ENCODE data around the gene ZNF32. TPM values are rescaled to one million over a fixed set of nuclear protein-coding genes. Genes with fewer than 3 reads are reported as not detected.

Gene ZNF32
- total RNA-seq, 6 experiments from 2014 or later: 10.9 to 20.4 (median 15.3) TPM

DNA sequence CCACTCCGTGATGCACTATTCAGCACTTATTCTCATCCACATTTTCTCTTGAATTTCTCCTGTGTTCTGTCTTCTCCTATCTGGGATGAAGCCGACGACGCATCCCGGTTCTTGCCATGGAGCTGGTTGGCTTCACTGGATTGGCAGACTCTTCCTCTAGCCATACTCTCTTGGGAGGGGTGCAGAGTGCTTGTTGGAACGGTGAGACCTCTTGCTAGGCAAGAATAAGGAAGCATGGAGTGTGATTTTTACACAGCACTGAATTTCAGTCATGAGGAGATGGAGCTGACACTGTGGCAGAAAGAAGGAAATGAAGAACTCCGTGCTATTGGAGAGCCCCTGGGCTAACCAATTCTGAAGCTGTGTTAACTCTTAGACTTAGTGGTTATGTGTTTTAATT lies 28.2 kb upstream of the ZNF32 start:
- DNase-seq (no peak), ATAC-seq (no peak)
- no peaks in the 10 kb centered on the region for H3K9me3 ChIP-seq
- H3K36me3 ChIP-seq: no peaks in the 10 kb centered on the region
- H3K27me3 ChIP-seq: no peaks in the 10 kb centered on the region
- intact Hi-C loops (cut with DNase I): loop anchor here in 1 of 2 donors (10.0 kb wide), 2 partner anchors 708 to 1188 kb away; partner anchors contain the start of gene CXCL12
- H3K4me1 ChIP-seq: no peaks in the 10 kb centered on the region
- no peak overlapping the region for H3K27ac ChIP-seq
- WGBS (ENCODE audit: insufficient coverage, low coverage, low lambda C conversion rate, missing lambda C conversion rate): 76% methylated on average over 7 of the region's 7 CpGs
- no peak for TF ChIP-seq POLR2A (IDR thresholded peaks at IDR 0.05)
- TF ChIP-seq, protein P1, sequence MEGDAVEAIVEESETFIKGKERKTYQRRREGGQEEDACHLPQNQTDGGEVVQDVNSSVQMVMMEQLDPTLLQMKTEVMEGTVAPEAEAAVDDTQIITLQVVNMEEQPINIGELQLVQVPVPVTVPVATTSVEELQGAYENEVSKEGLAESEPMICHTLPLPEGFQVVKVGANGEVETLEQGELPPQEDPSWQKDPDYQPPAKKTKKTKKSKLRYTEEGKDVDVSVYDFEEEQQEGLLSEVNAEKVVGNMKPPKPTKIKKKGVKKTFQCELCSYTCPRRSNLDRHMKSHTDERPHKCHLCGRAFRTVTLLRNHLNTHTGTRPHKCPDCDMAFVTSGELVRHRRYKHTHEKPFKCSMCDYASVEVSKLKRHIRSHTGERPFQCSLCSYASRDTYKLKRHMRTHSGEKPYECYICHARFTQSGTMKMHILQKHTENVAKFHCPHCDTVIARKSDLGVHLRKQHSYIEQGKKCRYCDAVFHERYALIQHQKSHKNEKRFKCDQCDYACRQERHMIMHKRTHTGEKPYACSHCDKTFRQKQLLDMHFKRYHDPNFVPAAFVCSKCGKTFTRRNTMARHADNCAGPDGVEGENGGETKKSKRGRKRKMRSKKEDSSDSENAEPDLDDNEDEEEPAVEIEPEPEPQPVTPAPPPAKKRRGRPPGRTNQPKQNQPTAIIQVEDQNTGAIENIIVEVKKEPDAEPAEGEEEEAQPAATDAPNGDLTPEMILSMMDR (IDR thresholded peaks at IDR 0.05): no peak
- H3K4me3 ChIP-seq: no peak overlapping the region

DNA sequence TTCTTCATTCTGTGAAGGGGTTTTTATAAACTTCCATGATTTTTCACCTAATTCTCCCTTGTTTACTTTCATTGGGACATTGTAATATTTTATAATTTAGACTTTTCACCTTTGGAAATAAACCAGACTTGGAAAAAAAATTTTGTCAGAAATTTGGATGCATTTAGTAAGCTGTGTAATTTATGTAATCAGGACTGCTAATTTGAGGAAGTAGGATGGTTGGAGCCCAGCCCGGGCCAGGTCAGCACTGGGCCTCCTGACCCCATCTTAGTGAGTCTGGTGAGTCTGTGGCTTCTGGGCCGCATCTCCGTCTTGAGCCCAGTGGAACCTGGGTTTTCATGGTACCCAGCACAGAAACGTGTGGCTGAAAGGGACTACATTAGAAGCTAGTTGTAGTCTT lies 27.6 kb upstream of the ZNF32 start:
- H3K27ac ChIP-seq: no peak overlapping the region
- no peaks in the 10 kb centered on the region for H3K4me1 ChIP-seq
- ATAC-seq: no peak
- H3K27me3 ChIP-seq: no peaks in the 10 kb centered on the region
- H3K4me3 ChIP-seq: no peak overlapping the region
- intact Hi-C loops (cut with DNase I): loop anchor here in 1 of 2 donors (10.0 kb wide), 2 partner anchors 708 to 1188 kb away; partner anchors contain the start of gene CXCL12
- WGBS (ENCODE audit: insufficient coverage, low coverage, low lambda C conversion rate, missing lambda C conversion rate): 51% methylated on average over 4 of the region's 4 CpGs
- DNase-seq: no peak
- no peaks in the 10 kb centered on the region for H3K9me3 ChIP-seq
- H3K36me3 ChIP-seq: no peaks in the 10 kb centered on the region
- TF ChIP-seq, protein P1 (IDR thresholded peaks at IDR 0.05): no peak
- no peak for TF ChIP-seq POLR2A (IDR thresholded peaks at IDR 0.05)

DNA sequence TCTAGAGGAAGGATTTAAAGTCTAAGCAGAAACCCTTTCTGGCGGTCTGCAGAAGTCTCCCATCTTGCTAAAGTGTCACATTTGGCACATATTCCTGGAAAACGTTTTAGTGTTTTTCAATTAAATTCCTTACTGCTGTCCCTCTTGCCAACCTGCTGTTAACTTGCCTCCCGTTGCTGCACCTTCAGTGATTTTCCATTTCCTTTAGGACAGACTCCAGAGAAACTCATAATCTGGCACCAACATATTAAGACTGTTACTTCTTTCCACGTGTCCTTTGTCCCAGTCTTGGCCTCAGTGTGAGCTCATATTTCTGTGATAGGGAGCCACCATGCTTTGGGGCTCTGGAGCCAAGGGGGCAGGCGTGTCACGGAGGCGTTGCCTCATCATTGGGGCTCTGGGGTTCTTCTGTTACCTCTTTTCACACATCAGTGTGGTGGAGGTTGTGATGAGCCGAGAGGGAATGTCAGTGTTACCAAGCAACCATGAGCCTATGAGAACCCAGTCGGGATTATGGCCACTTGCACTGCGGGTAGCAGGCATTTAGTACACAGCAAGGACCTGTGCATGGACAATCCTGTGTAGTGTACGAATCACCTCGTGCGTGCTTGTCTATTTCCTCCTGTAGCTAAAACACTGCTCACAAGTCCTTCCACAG lies 26.0 kb upstream of the ZNF32 start:
- TF ChIP-seq, protein P1 (IDR thresholded peaks at IDR 0.05): no peak
- no peak for TF ChIP-seq POLR2A (IDR thresholded peaks at IDR 0.05)
- intact Hi-C loops (cut with DNase I): loop anchor here in 1 of 2 donors (10.0 kb wide), 2 partner anchors 710 to 1190 kb away; partner anchors contain the start of gene CXCL12
- Histone ChIP-seq H3K4me3 (no peak overlapping the region), H3K4me1 (no peaks in the 10 kb centered on the region), H3K9me3 (no peaks in the 10 kb centered on the region), H3K27me3 (no peaks in the 10 kb centered on the region), H3K27ac (no peak overlapping the region), H3K36me3 (no peaks in the 10 kb centered on the region)
- DNase-seq (no peak), ATAC-seq (no peak)
- WGBS (ENCODE audit: insufficient coverage, low coverage, low lambda C conversion rate, missing lambda C conversion rate): 53% methylated on average over 7 of the region's 13 CpGs

DNA sequence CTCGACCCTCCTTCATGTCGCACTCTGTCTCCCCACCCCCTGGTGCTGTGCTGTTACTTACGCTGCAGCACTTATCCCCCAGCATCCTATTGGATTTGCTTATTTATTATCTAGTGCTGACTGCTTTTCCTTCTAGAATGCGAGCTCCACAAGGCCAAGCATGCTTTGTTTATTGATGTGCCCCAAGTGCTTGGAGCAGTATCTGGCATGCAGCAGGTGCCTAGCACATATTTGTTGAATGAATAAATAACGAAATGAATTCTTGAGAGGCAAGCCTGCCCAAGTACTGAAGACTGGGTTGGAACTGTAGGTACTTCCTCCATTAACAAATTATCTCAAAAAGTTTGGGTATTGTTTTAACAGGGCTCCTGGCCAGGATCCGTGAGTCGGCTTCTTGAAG lies 24.8 kb upstream of the ZNF32 start:
- Histone ChIP-seq H3K27ac (no peak overlapping the region), H3K36me3 (no peaks in the 10 kb centered on the region), H3K4me1 (no peaks in the 10 kb centered on the region), H3K9me3 (no peaks in the 10 kb centered on the region), H3K27me3 (no peaks in the 10 kb centered on the region), H3K4me3 (no peak overlapping the region)
- TF ChIP-seq, protein P1 (IDR thresholded peaks at IDR 0.05): no peak
- TF ChIP-seq POLR2A (IDR thresholded peaks at IDR 0.05): no peak
- DNase-seq: no peak
- 61% methylated on average over 6 of the region's 7 CpGs for WGBS (ENCODE audit: insufficient coverage, low coverage, low lambda C conversion rate, missing lambda C conversion rate)
- no peak for ATAC-seq
- intact Hi-C loops (cut with DNase I): loop anchor here in 1 of 2 donors (10.0 kb wide), 2 partner anchors 711 to 1191 kb away; partner anchors contain the start of gene CXCL12
